K562 (cell line): ENCODE results near the gene CFL1. TPM values are rescaled to one million over a fixed set of nuclear protein-coding genes. Genes with fewer than 3 reads are reported as not detected.

Experiments
- MBD1 ChIP-seq: fragments of 250-450 bp; sonication (Bioruptor Pico); IDR thresholded peaks from 2 replicates; pipeline ENCODE4 v1.8.0; 2022; ENCODE audit warnings: inconsistent platforms
- MTA3 ChIP-seq: fragments of 450-650 bp; formaldehyde crosslinking; IDR thresholded peaks from 2 replicates; pipeline ENCODE4 v1.6.1; 2017; ENCODE audit warnings: mild to moderate bottlenecking, borderline replicate concordance
- NONO ChIP-seq, 2 experiments: fragments of 200-400 bp in 1 of 2; fragments of 450-650 bp in 1 of 2; formaldehyde crosslinking in 1 of 2; IDR thresholded peaks; 2 replicates each; pipeline ENCODE4 v1.6.1; 2017; ENCODE audit warnings: low read depth in 2 of 2, mild to moderate bottlenecking in 2 of 2, moderate library complexity in 2 of 2, low read length in 1 of 2
- RFX1 ChIP-seq: fragments of 450-650 bp; IDR thresholded peaks from 2 replicates; pipeline ENCODE4 v1.6.1; 2016; ENCODE audit warnings: mild to moderate bottlenecking, moderate library complexity
- STAT5B ChIP-seq: fragments of 250-450 bp; sonication (Bioruptor Pico); IDR thresholded peaks from 2 replicates; pipeline ENCODE4 v1.8.0; 2021; ENCODE audit warnings: mild to moderate bottlenecking, inconsistent platforms
- polyA plus RNA-seq, 8 experiments: library from polyadenylated mRNA; depleted of rRNA in 4 of 8; stranded (reverse) in 5 of 8; unstranded in 3 of 8; fragments of >200 nt; fragmentation: Nextera tagmentation in 2 of 8; fragmentation: Illumina TruSeq in 1 of 8; extraction: Ambion mirVana in 2 of 8; extraction: Trizol in 1 of 8; gene quantifications; 2 replicates each; pipeline versions ENCODE4 v1.2.1 to v1.2.3, GENCODE V29; 2011 to 2014; ENCODE audit warnings: inconsistent platforms in 1 of 8, missing spikeins in 1 of 8
- total RNA-seq, 7 experiments: library from RNA; depleted of rRNA in 6 of 7; stranded (reverse); fragments of >200 nt in 6 of 7; fragmentation: Illumina TruSeq in 2 of 7; extraction: Trizol in 2 of 7; gene quantifications; 2 replicates each; pipeline versions ENCODE4 v1.2.1 to v1.2.3, GENCODE V29; 2011 to 2021; ENCODE audit warnings: low replicate concordance in 1 of 7

Gene CFL1
- total and polyA plus RNA-seq, 9 of the 15 experiments (the other 6 are each of a cell fraction or from before 2014, with no cell fraction given), result 105 to 1,101 (median 859) TPM

GRCh38 chr11:65891219-65892136 is 33.5 kb upstream of the CFL1 start (continued):
- TF ChIP-seq MBD1 (CRISPR knock-in tag), result no peak
- no peak for TF ChIP-seq RFX1
- 0 out of 4 replicates have a peak, but pooled peaks of 1 of the 2 experiments have one; percentile 21 for TF ChIP-seq NONO (IDR thresholded peaks at IDR 0.05; ENCODE audit: low read depth in 2 of 2, low read length in 1 of 2)
- no peak for TF ChIP-seq STAT5B (CRISPR knock-in tag)
- TF ChIP-seq MTA3, result peak; percentile 58
